Endothelial cell of umbilical vein (primary cell): ENCODE measurements around the gene RIMBP2. TPM values are rescaled to one million over a fixed set of nuclear protein-coding genes. Genes with fewer than 3 reads are reported as not detected.

Source experiments
- BruUV-seq: library from RNA; stranded (reverse); fragments of 400-500 nt; replicated peaks from 2 replicates; lab custom pipeline; 2021; lab: Mats Ljungman, UMichigan
- CTCF ChIA-PET: fragments of 300-600, 350-600 bp; sonication (Branson Sonifier 250); formaldehyde crosslinking; loops from one replicate; lab custom pipeline; 2021; ENCODE audit warnings: antibody characterized with exemption, inconsistent platforms; lab: Charles Lee
- POLR2A ChIA-PET: fragments of 300-600, 350-600 bp; sonication (Branson Sonifier 250); formaldehyde crosslinking; loops from one replicate; lab custom pipeline; 2021; ENCODE audit warnings: antibody characterized with exemption, inconsistent platforms; lab: Charles Lee
- DNase-seq: peaks from one replicate; pipeline ENCODE4 v3.0.0-alpha.2; 2011; ENCODE audit warnings: low read depth, low spot score
- FAIRE-seq: peaks from 2 replicates; lab custom pipeline; 2011; peaks lifted over from hg19 to GRCh38; lab: Jason Lieb, UNC
- H2AFZ ChIP-seq: 2 replicates; pipeline ENCODE4 v1.6.0; 2012; ENCODE audit warnings: low read depth, low read length, control low read depth, inconsistent platforms
- H3K27ac ChIP-seq: 2 replicates; pipeline ENCODE4 v1.5.1; 2011; ENCODE audit warnings: low read depth, mild to moderate bottlenecking, control low read depth, low read length, moderate library complexity; ENCODE audit not compliant: insufficient read depth
- H3K27me3 ChIP-seq, 2 experiments: 2 replicates each; pipeline versions ENCODE4 v1.6.0 to v1.6.1; 2011; ENCODE audit warnings: low read length in 2 of 2, mixed read lengths in 1 of 2; ENCODE audit not compliant: control insufficient read depth in 2 of 2, insufficient read depth in 2 of 2
- H3K36me3 ChIP-seq, 2 experiments: 2 replicates in 1 of 2; 3 replicates in 1 of 2; pipeline ENCODE4 v1.5.1; 2011; ENCODE audit warnings: low read length in 2 of 2, mild to moderate bottlenecking in 1 of 2, moderate library complexity in 1 of 2; ENCODE audit not compliant: control insufficient read depth in 2 of 2, insufficient read depth in 2 of 2; ENCODE audit errors: extremely low read depth in 1 of 2
- H3K4me1 ChIP-seq: 3 replicates; pipeline ENCODE4 v1.5.1; 2011; ENCODE audit warnings: mild to moderate bottlenecking, low read length; ENCODE audit not compliant: control insufficient read depth, insufficient read depth; ENCODE audit errors: extremely low read depth
- H3K4me2 ChIP-seq: 2 replicates; pipeline ENCODE4 v1.6.1; 2011; ENCODE audit warnings: low read length, control low read depth, mixed read lengths; ENCODE audit not compliant: insufficient read depth
- H3K4me3 ChIP-seq, 3 experiments: fragments of 200-600 bp in 1 of 3; sonication (generic), shearing (Covaris generic) in 1 of 3; replicated peaks in 1 of 3; 2 replicates each; pipeline ENCODE4 v1.5.1; 2011 to 2016; ENCODE audit warnings: control low read depth in 3 of 3, low read length in 3 of 3, mild to moderate bottlenecking in 2 of 3, inconsistent platforms in 1 of 3, low read depth in 1 of 3, moderate library complexity in 1 of 3; ENCODE audit not compliant: insufficient read depth in 1 of 3
- H3K79me2 ChIP-seq: 2 replicates; pipeline ENCODE4 v1.6.0; 2012; ENCODE audit warnings: low read length, inconsistent platforms; ENCODE audit not compliant: control insufficient read depth, insufficient read depth
- H3K9ac ChIP-seq: replicated peaks from 2 replicates; pipeline ENCODE3; 2011; ENCODE audit warnings: low read length, control low read depth; ENCODE audit not compliant: insufficient read depth; ENCODE audit errors: extremely low read depth
- H3K9me1 ChIP-seq: replicated peaks from 3 replicates; pipeline ENCODE4 v1.6.0; 2011; ENCODE audit warnings: mild to moderate bottlenecking, low read length; ENCODE audit not compliant: control insufficient read depth, insufficient read depth; ENCODE audit errors: extremely low read depth
- H3K9me3 ChIP-seq: replicated peaks from 2 replicates; pipeline ENCODE4 v1.5.1; 2012; ENCODE audit warnings: low read length, inconsistent platforms; ENCODE audit not compliant: control insufficient read depth, insufficient read depth
- H4K20me1 ChIP-seq: replicated peaks from 2 replicates; pipeline ENCODE3; 2011; ENCODE audit warnings: mild to moderate bottlenecking, low read length; ENCODE audit not compliant: control insufficient read depth, insufficient read depth; ENCODE audit errors: extremely low read depth
- CTCF ChIP-seq, 2 donors: IDR thresholded peaks; 1 replicate in 1 of 2; 2 replicates in 1 of 2; pipeline ENCODE4 v1.5.1; 2011; ENCODE audit warnings: low read length in 2 of 2, mild to moderate bottlenecking in 2 of 2, moderate library complexity in 2 of 2, control low read depth in 1 of 2, inconsistent platforms in 1 of 2, low read depth in 1 of 2; ENCODE audit not compliant: insufficient read depth in 1 of 2; ENCODE audit errors: extremely low read depth in 1 of 2
- EZH2 ChIP-seq: IDR thresholded peaks from 2 replicates; pipeline ENCODE4 v1.6.1; 2012; ENCODE audit warnings: borderline replicate concordance, low read depth, mild to moderate bottlenecking, moderate library complexity, low read length, inconsistent platforms; ENCODE audit not compliant: severe bottlenecking
- FOS ChIP-seq: IDR thresholded peaks from 2 replicates; pipeline ENCODE4 v1.6.1; 2011; ENCODE audit warnings: mild to moderate bottlenecking, low read length, moderate library complexity, borderline replicate concordance; ENCODE audit not compliant: insufficient read depth
- GATA2 ChIP-seq: IDR thresholded peaks from 2 replicates; pipeline ENCODE4 v1.7.0; 2011; ENCODE audit warnings: low read depth, mild to moderate bottlenecking, moderate library complexity, mixed read lengths, low read length; ENCODE audit not compliant: insufficient read length, insufficient read depth
- JUN ChIP-seq: IDR thresholded peaks from 2 replicates; pipeline ENCODE4 v1.6.1; 2011; ENCODE audit warnings: borderline replicate concordance, low read depth; ENCODE audit not compliant: insufficient read length, insufficient read depth
- MAX ChIP-seq: IDR thresholded peaks from 2 replicates; pipeline ENCODE4 v1.6.1; 2011; ENCODE audit not compliant: insufficient read depth, insufficient read length
- MYC ChIP-seq: IDR thresholded peaks from one replicate; pipeline ENCODE4 v1.6.1; 2011; ENCODE audit warnings: mild to moderate bottlenecking, low read depth, low read length
- POLR2A ChIP-seq: IDR thresholded peaks from 2 replicates; pipeline ENCODE4 v1.6.1; 2012; ENCODE audit warnings: low read depth, mild to moderate bottlenecking, control low read depth, low read length
- POLR2AphosphoS5 ChIP-seq: IDR thresholded peaks from 2 replicates; pipeline ENCODE4 v1.6.1; 2012; ENCODE audit warnings: low read depth, mild to moderate bottlenecking, control low read depth, low read length, moderate library complexity; ENCODE audit not compliant: insufficient read depth
- dilution Hi-C: fragments of 300-500 bp; cut with MboI; formaldehyde crosslinking; loops from one replicate; pipeline ENCODE4 v1.15.0; 2019; ENCODE audit warnings: low sequenced_read_pairs; ENCODE audit not compliant: extremely low pct_ligation_motif_present
- intact Hi-C: fragments of 100-400 bp; cut with micrococcal nuclease; formaldehyde crosslinking; loops from one replicate; pipeline ENCODE4 v1.10.0; 2022
- polyA plus RNA-seq, 4 experiments: library from polyadenylated mRNA; depleted of rRNA in 3 of 4; stranded (reverse) in 3 of 4; unstranded in 1 of 4; fragments of >200 nt; gene quantifications; 2 replicates each; pipeline versions ENCODE4 v1.2.1 to v1.2.3, GENCODE V29; 2011 to 2012; ENCODE audit warnings: missing spikeins in 1 of 4
- total RNA-seq: library from RNA; stranded (reverse); gene quantifications from 2 replicates; pipeline ENCODE4 v1.2.3, GENCODE V29; 2021

RIMBP2 gene
- total and polyA plus RNA-seq, 2 donors (not counting 3 experiments of a cell fraction or from before 2014, with no cell fraction given), result 0.04 TPM; not detected in 1

GRCh38 chr12:130451001-130451930 is 264.8 kb downstream of the RIMBP2 start:
- H3K9me3 ChIP-seq, result peaks cover 6% of the 10 kb centered on the region
- H2AFZ ChIP-seq, result no peak overlapping the region
- FAIRE-seq (no peak), DNase-seq (no peak)
- no peaks in the 10 kb centered on the region for H3K27me3 ChIP-seq
- no peak overlapping the region for H3K27ac ChIP-seq
- dilution Hi-C loops, result no loop called here
- no peaks in the 10 kb centered on the region for H3K79me2 ChIP-seq
- H3K4me2 ChIP-seq, result no peak overlapping the region
- TF ChIP-seq CTCF (IDR thresholded peaks at IDR 0.05; ENCODE audit: extremely low read depth in 1 of 2, insufficient read depth in 1 of 2, low read depth in 1 of 2, low read length in 2 of 2) (no peak), GATA2 (no peak), MYC (no peak), MAX (no peak), POLR2A (no peak), JUN (no peak), FOS (no peak), POLR2AphosphoS5 (no peak), EZH2 (no peak)
- no peak overlapping the region for H3K4me3 ChIP-seq
- H3K9ac ChIP-seq, result no peak overlapping the region
- intact Hi-C loops, result no loop called here
- CTCF ChIA-PET, result no interaction called here
- BruUV-seq, result no TSS peak
- no peaks in the 10 kb centered on the region for H3K9me1 ChIP-seq
- no peaks in the 10 kb centered on the region for H4K20me1 ChIP-seq
- H3K36me3 ChIP-seq, result no peaks in the 10 kb centered on the region
- POLR2A ChIA-PET, result no interaction called here
- no peaks in the 10 kb centered on the region for H3K4me1 ChIP-seq
